Measurements from ENCODE around the gene RBM18.

DNA sequence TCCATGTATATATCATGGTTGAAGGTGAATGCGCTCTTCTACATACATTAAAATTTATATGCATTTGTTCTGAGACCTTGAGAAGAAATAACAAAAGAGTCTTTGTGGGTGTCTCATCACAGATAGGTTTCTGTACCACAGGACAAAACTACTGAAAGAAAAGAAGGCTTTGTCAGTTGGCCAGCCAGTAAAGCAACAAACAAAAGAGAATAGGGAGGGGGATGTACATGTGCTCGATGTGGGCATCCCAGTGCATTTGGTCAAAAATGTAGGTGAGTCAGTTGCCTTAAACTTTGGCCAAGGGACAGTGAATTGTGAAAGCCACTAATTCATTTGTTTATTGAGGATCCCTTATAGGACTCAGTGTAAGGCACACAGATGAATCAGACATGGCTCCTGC lies 13.3 kb downstream of the RBM18 start:
- TF ChIP-seq ZNF274 (IDR thresholded peaks at IDR 0.05; ENCODE audit: low read depth, low read length) (no peak), SUZ12 (IDR thresholded peaks at IDR 0.05; ENCODE audit: extremely low read depth, insufficient read depth, insufficient read length) (no peak)
